Middle frontal gyrus (tissue), 1 donor: ENCODE results near the gene EPC2.

Experiments
- DNase-seq: peaks from one replicate; pipeline ENCODE4 v3.0.0-alpha.2; 2015; ENCODE audit warnings: low spot score; ENCODE audit errors: extremely low spot score

Gene EPC2

GRCh38 chr2:148643998-148644882 lies at the start of gene EPC2:
Gene EPC2, plus strand, starts transcription at chr2:148644751. Its CDS starts 267 bp downstream, at chr2:148645018.
- DNase-seq: peak; percentile 68

GRCh38 chr2:148596018-148596417 lies 48.5 kb upstream of the EPC2 start:
- DNase-seq: no peak

GRCh38 chr2:148599109-148599991 lies 45.2 kb upstream of the EPC2 start:
- no peak for DNase-seq

GRCh38 chr2:148602885-148603561 lies 41.5 kb upstream of the EPC2 start:
- no peak for DNase-seq

GRCh38 chr2:148603562-148603920 lies 41.0 kb upstream of the EPC2 start:
- no peak for DNase-seq

- no peak for DNase-seq
Observed at GRCh38 chr2:148604927-148605326, 39.6 kb upstream of the EPC2 start.

- no peak for DNase-seq
Observed at GRCh38 chr2:148607566-148607965, 37.0 kb upstream of the EPC2 start.

- no peak for DNase-seq
Observed at GRCh38 chr2:148613231-148614013, 31.1 kb upstream of the EPC2 start.

GRCh38 chr2:148614014-148614321 lies 30.6 kb upstream of the EPC2 start:
- no peak for DNase-seq

GRCh38 chr2:148614322-148615049 lies 30.1 kb upstream of the EPC2 start:
- peak; percentile 10 for DNase-seq

GRCh38 chr2:148615381-148615841 lies 29.1 kb upstream of the EPC2 start:
- DNase-seq: peak; percentile 15

GRCh38 chr2:148616662-148617061 lies 27.9 kb upstream of the EPC2 start:
- DNase-seq: no peak

GRCh38 chr2:148617219-148617618 lies 27.3 kb upstream of the EPC2 start:
- no peak for DNase-seq

GRCh38 chr2:148619560-148620195 lies 24.9 kb upstream of the EPC2 start:
- no peak for DNase-seq

GRCh38 chr2:148622366-148622765 lies 22.2 kb upstream of the EPC2 start:
- no peak for DNase-seq

- no peak for DNase-seq
Observed at GRCh38 chr2:148623086-148623485, 21.5 kb upstream of the EPC2 start.

- DNase-seq: no peak
Observed at GRCh38 chr2:148627224-148627623, 17.3 kb upstream of the EPC2 start.

GRCh38 chr2:148634749-148635148 lies 9.8 kb upstream of the EPC2 start:
- no peak for DNase-seq

GRCh38 chr2:148638543-148638942 lies 6.0 kb upstream of the EPC2 start:
- no peak for DNase-seq

- DNase-seq: peak; percentile 29
Observed at GRCh38 chr2:148640767-148641166, 3.8 kb upstream of the EPC2 start.
